HG03139 (cell line): ENCODE data around the gene BARHL2.

Experiments
- ATAC-seq: cut with Tn5 transposase; IDR thresholded peaks from one replicate; pipeline ENCODE4 v1.9.1; 2021; ENCODE audit not compliant: unreplicated experiment

Gene BARHL2

DNA sequence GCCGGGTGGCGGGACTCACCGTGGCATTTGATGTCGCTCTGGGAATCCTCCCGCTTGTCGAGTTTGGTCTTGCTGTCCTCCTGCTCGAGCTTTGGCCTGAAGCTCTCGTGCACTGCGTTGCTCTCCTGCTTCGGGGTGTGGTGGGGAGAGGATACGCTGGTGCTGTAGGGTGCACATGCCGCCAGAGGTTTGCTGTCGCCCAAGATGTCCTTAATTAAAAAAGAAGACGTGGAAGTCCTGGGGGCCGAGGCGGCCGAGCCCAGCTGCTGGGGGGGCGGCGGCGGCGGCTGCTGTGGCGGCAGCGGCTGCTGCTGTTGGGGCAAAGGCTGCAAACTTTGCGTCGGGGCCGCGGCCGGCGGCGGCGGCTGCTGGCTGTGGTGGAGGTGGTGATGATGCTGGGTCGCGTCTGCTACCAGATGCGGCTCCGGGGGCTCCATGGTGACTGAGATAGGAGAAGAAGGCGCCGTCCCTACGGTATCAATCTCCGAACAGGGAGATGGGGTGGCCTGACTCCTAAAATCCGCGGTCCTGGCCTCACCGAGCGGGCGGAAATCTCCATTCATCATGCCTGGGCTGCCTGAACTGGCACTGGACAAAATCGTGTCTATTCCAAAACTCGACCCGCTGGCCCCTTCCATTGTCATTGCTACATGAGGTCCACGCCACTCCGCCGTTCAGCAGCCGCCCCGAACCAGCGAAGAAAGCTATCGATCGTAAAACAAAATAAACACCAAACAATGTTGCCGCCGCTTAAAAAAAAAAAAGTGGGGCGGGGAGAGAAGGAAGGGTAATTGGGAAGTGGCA is at the start of gene BARHL2:
Gene BARHL2, minus strand, starts transcription at position 751 of the 804 bp plus-strand sequence. Its CDS starts 107 bp downstream, at position 644.
- ATAC-seq = no peak

DNA sequence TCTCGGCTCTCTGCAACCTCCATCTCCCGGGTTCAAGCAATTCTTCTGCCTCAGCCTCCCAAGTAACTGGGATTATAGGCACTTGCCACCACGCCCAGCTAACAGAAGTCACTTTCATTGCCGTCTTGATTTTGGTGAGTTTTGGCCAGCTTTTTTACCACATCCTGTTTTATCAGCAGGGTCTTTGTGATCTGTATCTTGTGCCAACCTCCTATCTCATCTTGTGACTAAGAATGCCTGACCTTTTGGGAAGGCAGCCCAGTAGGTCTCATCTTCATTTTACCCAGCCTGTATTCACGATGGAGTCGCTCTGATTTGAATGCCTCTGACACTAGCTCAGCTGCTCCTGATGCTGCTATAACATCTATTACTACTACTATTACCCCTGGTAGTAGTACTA is 46.8 kb upstream of the BARHL2 start:
- ATAC-seq = no peak

DNA sequence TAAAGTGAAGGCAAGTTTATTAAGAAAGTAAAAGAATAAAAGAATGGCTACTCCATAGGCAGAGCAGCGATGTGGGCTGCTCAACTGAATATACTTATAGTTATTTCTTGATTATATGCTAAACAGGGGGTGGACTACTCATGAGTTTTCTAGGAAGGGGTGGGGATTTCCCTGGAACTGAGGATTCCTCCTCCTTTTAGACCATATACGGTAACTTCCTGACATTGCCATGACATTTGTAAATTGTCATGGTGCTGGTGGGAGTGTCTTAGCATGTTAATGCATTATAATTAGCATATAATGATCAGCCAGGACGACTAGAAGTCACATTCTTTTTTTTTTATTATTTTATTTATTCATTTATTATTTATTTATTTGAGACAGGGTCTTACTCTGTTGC is 46.4 kb upstream of the BARHL2 start:
- no peak for ATAC-seq

DNA sequence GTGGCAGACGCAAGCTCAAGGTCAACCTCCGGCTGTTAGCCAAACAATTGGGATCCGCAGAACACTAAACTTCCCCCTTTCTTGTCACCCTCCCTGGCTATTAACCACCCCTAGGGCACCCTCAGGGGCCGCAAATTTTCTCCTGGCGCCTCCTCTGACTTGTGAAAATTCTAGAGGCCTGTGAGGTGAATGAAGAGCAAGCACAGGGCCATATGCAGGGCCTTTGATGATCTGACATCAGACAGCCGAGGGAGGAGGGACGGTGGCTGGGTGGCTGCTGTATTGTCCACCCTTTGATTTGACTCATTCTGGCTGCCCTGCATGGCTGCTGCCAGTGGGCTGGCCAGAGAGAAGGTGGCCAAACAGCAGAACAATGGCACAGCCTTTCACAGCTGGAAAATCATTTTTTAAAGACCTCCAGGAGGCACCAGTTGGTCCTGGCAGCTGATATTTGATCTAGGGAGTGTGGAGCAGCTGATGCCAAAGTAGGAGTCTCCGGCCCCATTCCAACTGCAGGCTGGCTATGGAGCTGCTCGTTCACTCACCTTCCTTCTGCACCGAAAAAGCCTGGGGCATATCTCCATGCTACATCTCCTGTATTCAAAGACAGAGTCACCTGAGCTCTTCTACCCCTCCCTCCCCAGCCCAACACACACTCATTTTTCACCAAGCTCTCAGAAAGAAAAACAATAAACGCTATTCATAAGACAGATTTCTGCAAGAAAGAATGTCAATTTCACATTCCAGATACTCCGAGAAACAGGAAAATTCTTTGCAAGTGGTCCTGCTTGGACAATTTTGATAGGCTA is 44.9 kb upstream of the BARHL2 start:
- no peak for ATAC-seq

DNA sequence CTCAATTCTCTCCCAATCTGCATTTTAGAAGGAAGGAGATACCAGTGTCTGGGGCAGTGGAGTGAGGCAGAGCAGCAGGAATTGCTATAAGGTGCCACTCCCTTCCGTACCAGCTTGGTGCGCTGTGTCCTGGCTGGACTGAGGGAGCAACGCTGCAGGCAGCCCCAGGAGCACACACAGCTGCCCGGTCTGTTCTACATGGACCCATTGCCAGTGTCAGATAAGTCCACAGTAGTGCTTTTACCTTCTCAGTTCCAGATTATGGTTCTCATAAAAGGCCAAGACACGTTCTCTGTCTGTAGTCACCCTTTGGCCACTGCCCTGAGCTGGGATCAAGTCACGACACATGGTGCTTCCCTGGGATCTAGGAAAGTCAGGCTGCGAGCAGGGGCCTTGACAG is 44.1 kb upstream of the BARHL2 start:
- no peak for ATAC-seq

DNA sequence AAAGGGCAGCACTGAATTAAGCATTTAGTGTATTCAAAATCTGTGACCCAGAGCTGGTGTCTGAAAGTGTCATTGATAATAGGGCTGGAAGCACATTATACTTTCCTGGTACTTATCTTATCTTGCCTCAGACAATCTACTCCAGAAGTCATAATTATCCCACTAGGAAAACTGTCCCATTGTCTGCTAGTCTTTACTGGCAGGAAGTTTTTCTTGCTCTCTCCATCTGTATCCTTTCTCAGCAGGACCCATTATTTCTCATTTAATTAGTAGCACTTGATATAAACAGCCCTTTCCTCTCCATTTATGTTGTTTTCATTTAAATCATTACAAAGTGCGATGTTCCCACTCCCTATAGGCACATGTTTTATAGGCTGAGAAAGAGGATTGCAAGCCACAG is 36.5 kb upstream of the BARHL2 start:
- ATAC-seq = no peak

DNA sequence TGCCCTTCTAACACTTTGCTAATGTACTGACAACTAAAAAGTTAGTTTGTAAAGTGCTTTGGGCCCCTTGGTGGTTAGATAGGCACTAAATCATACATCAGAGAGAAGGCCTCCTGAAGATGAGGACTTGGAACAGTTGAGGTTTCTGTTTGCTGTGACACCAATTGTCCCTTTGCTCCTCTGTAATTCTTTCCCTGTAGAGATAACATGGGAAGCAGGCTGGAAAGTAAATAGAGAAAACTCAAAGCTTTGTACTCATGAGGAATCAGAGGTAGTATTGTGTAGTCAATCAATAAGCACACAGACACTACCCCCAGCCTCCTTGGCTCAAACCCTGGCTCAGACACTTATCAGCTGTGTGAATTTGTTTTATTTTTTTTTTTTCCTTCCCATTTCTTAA is 31.6 kb upstream of the BARHL2 start:
- no peak for ATAC-seq

DNA sequence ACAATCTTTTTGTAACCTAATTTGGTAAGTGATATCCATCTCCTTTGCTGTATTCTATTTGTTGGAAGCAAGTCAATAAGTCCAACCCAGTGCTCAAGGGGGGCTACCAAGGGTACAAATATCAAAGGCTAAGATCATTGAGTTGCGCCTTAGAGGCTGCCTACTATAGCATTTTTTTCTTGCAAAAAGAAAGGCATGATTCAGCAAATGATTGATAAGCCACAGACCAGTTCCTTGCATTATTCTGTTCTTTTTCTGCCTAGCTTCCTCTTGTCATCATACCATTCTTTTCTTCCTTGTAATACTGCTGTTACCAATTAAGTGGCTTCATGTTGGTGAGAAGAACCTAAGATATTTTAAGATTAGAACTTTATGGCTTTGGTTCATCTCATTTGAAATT is 29.8 kb upstream of the BARHL2 start:
- no peak for ATAC-seq

DNA sequence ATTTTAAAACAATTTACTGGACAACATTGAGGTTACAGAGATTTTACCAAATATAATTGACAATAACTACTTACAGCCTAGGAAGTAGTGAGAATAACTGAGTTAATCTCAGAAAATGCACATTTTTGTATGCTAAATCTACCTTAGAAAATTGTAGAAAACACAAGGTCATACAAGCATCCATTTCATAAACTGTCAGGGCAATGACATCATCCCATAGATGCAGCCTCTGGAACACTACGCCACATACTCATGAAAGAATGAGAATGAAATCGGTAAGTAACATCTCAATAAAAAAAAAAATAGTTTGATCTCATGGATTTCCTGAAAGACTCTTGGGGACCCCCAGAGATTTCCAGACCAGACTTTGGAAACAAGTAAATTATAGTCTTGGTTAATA is 28.9 kb upstream of the BARHL2 start:
- no peak for ATAC-seq

DNA sequence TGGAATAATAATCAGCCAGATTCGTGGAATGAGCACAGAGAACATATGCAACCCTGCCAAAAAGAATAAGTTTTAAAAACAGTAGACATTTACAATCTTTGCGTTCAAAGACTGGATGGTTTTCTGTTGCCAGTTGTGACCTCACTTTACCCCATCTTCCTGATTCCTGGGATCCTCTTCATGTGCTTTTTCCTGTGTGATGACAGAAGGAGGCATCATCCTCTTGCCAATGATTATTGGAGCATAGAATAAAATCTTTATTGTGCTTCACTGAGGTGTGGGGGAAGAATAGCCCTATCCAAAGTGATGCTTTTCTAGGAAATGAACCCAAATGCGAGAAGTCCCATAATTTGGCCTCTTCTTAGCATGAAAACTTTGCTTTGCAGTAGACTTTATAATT is 15.0 kb upstream of the BARHL2 start:
- no peak for ATAC-seq

DNA sequence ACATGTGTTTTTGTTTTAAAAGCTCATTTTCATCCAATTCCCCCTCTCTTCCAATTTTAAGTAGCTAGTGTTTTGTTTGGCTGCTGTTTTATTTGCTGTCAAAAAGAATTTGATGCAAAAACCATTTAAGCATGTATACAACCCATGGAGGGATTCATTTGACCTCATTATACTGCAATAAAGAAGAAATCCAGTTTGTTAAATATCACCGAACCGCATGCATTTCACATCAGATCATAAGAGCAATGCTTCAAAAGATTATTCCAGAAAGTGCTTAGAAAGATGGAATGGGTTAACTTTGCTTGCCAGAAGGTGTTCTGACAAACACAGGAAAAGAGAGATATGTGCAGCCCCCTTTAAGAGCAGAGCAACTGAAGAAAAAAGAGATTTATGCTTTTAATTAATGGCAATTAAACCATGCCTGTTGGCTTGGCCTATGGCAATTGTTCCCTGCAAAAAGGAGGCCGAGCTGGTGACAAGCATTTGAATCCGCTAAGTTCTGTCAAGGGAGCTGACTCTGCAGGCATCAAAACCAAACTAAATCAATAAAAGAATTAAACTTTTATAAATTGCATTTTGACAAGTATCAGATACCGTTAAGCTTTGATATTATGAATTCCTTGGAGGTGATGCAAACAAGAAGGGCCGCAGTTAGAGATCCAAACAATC is 14.4 kb upstream of the BARHL2 start:
- ATAC-seq = no peak

DNA sequence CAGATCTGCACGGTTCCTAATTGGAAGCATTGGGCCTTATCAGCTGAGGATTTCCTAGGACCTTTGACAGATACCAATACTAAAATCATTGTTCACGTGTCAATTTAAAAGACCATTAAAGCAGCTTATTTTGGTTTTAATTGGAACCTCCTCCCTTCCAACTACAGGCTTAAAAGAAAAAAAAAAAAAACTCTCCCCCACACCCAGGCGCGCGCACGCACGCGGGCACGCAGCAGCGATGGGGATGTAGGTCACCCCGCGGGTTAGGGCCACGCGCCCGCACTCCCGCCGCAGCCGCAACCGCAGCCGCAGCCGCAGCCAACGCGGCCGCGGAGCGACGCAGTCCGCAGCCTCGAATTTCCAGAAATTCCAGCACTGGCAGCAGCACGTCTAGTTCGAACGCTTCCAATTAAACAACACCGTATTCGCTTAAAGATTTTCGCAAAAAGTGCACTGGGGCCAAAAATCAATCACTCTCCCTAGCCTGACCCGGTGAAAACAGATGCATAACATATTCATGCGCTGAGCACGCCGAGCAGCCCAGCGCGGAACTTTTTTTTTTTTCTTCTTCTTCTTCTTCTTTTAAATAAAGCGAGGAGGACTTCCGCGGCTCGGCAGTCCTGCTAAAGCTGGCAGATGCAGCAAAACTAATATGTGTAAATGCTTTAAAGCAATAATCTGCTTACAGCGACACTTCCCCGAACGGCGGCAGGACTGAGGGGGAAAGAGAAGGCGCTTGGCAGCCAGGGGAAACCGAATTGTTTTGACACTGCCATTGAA is 13.3 kb upstream of the BARHL2 start:
- ATAC-seq = no peak

DNA sequence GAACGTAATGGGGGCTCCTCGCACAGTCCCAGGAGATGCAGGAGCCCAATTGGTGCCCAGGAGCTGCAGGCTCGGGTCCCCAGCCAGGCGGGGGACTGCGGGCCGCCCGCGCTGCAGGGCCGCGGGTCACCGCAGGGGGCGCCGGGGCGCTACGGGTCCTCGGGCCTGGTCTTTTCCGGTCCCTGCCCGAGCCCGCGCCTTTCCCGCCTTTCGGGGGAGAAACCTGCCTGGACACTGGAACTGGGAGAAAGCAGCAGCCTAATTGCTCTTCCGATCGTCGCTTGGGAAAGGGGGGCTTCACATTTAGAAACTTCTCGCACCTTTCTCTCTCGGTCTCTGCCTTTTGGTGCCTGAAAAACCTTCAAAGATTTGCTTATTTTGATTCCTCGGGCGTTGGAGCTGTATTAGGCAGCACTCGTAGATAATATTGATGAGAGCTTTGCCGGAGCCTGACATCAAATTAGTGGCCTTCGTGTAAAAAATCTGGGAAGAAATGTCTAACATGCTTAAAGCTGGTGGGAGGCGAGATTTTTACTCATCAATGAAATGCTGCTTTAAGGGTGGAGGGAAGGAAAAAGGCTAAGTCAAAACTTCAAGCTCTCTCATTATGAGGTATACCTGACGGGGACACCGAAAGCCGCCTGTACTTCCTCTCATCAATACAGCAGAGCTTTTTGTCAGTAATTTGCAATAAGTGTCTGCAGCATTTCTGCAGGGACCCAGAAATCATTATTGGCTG is 12.6 kb upstream of the BARHL2 start:
- ATAC-seq = no peak

DNA sequence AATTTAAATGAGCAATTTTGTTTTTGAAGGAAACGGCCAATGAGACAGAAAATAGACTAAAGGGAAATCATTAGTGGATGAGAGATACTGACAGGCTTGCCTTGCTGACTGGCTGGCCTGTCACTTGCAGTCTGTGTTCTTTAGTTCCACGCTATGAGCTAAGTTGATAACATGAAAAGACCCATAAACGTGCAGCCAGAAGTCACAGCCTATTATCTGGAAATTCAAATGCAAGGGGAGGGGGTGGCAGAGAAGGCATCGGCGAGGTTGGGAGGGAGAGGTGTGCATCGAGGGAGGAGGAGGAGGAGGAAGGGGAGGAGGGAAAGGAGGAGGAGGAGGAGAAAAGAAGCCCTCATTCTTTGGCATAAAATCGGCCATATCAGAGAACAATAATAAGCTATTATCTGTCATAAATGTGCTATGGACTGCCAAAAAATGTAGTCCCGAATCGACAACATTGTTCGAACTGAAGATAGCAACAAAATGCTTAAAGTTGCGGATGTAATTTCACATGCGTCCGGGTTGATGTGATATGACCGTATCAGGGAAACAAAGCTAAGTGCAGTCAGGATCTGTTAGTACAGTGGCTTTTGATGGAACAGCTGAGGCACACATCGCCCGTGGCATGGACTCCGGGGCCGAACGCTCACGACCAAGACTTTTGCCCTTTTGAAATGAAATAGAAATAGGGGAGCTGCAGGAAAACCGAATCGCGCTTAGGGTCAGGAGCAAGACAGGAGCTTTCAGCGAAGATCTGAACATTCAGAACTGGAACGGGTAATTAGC is 11.6 kb upstream of the BARHL2 start:
- no peak for ATAC-seq

DNA sequence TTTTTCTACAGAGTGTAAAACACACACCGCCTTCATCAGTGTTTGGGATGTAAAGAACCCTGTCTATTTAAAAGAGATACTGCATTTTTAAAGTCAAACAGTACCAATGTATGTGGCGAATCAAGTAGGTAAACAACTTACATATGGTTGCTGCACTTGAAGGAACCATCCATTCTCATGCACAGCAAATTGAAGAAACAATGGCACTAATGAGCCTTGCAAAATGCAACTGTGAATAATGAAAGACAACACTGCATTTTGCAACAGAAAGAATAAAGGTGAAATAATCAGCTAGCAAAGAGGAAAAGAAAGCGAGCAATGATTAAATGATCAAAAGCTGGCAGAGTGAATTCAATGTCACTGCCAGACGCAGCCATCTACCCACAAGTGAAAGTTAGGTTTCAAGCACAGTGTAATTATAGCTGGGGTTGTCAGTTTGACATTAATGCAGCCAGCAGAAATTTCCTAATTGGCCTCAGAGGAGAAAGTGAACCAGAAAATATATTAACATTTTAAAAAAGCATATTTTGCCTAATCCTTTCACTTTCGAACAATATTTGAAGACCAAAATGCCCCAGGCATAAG is 10.9 kb upstream of the BARHL2 start:
- ATAC-seq = no peak

DNA sequence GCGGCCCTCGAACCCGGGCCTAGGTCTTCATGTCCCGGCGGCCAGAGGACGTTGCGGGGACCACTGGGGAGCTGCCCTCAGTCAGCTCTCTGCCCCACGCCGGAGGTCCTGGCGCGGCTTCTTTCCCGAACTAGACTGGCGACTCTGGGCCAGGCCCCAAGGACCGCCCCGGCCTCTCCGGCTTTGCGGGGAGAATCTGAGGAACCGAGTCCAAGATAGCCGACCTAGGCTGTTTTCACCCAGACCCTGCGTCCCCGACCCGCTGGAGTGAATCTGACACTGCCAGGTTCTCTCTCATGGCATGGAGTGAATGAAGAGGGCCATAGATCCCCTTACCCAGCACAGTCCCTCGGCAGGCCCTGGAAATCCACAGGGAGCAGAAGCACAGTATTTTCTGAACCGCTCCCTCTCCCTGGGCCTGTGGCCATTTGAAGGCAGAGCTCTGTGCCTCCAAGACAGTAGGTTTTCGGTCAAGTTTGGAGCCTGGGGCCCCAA is 9.9 kb upstream of the BARHL2 start:
- ATAC-seq = no peak

DNA sequence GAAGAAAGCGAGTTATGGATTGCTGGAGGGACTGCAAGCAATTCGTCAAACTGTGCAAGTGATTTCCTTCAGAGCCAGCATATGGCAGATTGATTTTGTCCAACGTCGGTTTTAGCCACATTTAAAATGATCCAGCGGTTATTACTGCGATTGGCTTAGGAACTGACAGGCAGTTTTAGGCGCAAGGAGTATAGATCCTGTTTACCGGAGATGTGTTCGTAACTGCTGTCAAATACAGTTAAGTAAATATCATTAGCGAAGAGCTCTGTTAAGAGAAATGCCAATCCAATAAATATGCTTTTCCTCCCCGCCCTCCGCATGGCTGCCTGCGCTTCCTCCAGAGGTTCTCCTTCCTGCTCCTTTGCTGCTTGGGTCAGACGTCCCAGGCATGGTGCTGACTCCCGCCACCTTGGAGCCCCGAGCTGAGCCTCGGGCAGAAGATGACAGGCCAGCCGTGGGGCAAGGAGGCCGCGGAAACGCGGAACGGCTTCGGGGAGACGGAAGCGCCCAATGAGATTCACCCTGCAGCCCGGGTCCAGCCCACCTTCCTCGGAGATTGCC is 9.4 kb upstream of the BARHL2 start:
- no peak for ATAC-seq

DNA sequence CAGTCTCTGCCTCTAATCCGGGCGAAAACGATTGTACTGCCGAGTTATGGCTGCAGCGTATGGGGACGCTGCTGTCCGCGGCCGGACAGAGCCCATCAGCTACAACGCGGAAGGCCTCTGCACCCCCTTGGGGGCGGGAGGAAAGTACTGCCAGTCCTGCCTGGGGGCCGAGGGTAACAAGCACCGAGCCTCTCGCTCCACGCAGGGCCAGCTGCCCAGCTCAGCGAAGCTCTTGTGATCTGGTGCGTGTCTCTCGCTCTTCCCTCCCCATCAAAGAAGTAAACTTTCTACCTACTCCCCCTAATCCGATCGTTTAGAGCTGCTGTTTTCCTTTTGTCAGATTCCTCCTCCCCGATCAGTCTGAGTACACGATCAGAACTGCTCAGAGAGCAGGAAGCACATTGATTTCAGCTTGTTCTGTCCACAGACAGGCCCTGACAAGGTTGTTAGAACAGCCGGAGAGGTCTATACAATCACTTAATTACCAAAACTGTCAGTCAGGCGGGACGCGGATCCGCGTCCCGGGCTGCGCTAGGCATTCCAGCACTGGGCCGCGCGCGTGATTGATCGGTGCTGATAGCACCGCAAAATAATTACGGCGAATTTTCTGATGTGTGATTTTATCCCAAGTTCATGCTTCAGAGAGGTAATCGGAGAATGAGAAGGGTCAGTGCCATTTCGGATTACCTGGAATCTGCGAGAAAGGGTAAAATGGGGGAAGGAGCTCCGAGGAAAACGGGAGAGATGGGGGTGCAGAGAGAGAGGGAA is 8.7 kb upstream of the BARHL2 start:
- ATAC-seq = no peak
